GM06990 (cell line): Measurements from ENCODE around the gene OMA1.

Source experiments
- DNase-seq: peaks from one replicate; pipeline ENCODE4 v3.0.0-alpha.2; 2011; ENCODE audit not compliant: insufficient read length; ENCODE audit errors: extremely low read depth
- H3K27me3 ChIP-seq: replicated peaks from 2 replicates; pipeline ENCODE4 v1.6.0; 2011; ENCODE audit warnings: low read length; ENCODE audit not compliant: control insufficient read depth, insufficient read depth
- H3K36me3 ChIP-seq: 2 replicates; pipeline ENCODE4 v1.5.1; 2011; ENCODE audit warnings: low read length; ENCODE audit not compliant: control insufficient read depth, insufficient read depth
- H3K4me3 ChIP-seq: replicated peaks from 2 replicates; pipeline ENCODE4 v1.5.1; 2011; ENCODE audit warnings: low read depth, mild to moderate bottlenecking, control low read depth, low read length
- TF ChIP-seq, protein P1 (sequence below): IDR thresholded peaks from 2 replicates; pipeline ENCODE4 v1.5.1; 2011; ENCODE audit warnings: low read length, control low read depth, mild to moderate bottlenecking, inconsistent platforms; ENCODE audit not compliant: insufficient read depth, poor library complexity, severe bottlenecking

The OMA1 gene

DNA sequence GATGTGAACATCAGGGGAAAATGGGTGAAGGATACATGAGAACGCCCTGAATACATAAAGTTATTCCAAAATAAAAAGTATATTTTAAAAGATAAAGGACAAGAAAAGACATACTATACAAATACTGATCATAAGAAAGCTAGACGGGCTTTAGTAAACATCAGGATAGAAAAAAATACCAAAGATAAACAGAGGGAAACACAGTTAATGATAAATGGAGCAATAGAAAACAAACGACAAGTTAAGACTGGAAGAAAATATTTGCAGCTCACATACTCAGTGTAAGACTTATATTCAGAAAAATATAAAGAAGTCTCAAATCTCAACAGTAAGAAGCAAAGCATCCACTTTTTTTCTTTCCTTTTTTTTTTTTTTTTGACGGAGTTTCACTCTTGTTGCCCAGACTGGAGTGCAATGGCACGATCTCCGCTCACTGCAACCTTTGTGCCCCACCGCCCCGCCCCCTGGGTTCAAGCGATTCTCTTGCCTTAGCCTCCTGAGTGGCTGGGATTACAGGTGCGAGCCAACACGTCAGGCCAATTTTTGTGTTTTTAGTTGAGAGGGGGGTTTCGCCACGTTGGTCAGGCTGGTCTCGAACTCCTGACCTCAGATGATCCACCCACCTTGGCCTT is 94.8 kb downstream of the OMA1 start:
- no peak for DNase-seq
- H3K4me3 ChIP-seq, result no peak overlapping the region
- H3K27me3 ChIP-seq, result no peaks in the 10 kb centered on the region
- TF ChIP-seq, protein P1, sequence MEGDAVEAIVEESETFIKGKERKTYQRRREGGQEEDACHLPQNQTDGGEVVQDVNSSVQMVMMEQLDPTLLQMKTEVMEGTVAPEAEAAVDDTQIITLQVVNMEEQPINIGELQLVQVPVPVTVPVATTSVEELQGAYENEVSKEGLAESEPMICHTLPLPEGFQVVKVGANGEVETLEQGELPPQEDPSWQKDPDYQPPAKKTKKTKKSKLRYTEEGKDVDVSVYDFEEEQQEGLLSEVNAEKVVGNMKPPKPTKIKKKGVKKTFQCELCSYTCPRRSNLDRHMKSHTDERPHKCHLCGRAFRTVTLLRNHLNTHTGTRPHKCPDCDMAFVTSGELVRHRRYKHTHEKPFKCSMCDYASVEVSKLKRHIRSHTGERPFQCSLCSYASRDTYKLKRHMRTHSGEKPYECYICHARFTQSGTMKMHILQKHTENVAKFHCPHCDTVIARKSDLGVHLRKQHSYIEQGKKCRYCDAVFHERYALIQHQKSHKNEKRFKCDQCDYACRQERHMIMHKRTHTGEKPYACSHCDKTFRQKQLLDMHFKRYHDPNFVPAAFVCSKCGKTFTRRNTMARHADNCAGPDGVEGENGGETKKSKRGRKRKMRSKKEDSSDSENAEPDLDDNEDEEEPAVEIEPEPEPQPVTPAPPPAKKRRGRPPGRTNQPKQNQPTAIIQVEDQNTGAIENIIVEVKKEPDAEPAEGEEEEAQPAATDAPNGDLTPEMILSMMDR, result no peak
- no peaks in the 10 kb centered on the region for H3K36me3 ChIP-seq

DNA sequence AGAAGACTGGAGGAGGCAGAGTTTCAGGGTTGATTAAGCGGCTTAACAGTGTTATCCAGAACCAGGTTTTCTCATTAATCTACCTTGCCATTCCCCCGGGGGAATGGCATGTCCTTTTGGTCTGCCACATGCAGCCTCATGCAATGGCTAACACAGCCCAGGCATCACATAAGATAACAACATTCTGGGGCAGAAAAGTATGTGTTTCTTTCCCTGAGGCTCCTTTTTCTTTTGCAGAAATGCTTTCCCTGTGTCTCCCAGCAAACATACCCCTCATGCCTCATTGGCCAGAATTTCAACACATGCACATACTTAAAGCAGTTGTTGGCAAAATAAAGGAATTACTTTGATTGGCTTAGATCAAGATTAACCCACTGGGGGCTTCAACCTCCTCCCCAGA is 98.6 kb downstream of the OMA1 start:
- Histone ChIP-seq H3K4me3 (no peak overlapping the region), H3K27me3 (no peaks in the 10 kb centered on the region), H3K36me3 (no peaks in the 10 kb centered on the region)
- TF ChIP-seq, protein P1, result no peak
- no peak for DNase-seq

DNA sequence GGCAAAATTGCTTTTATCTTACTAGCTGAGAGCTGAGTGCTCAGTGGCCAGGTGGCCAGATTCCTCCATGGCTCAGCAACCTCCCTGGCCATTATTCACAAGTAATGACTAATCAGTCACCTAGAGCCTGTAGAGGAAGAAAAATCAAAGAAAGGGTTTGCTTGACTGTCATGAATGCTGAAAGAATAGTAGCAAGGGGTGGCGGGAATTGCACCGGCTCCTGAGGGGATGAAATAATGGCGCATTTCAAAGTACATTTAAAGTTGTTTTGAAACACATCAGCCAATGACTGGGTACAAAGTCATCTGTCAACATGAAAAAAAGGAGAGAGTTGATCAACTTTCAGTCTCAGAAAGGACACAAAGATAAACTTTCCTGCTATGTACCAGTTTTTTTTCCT is 99.5 kb downstream of the OMA1 start:
- Histone ChIP-seq H3K27me3 (no peaks in the 10 kb centered on the region), H3K36me3 (no peaks in the 10 kb centered on the region), H3K4me3 (no peak overlapping the region)
- TF ChIP-seq, protein P1, result no peak
- no peak for DNase-seq

DNA sequence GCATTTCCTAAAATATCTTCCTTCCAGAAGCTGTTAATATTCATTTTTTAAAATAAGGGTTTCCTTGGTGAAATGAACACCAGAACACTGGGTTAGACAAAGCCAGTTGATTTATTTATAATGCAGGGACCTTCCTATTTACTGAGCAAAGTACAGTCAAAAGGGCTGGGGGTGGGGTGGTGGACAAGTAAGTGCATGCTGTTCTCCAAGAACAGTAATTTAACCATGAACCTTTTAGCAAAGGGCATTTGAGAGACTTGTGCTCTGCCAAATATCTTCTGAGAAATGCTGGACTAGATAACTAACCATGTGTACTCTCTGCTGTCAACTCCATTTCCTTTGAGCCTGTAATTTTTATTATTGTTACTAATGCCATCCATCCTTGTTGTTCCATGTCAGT is 100.2 kb downstream of the OMA1 start:
- Histone ChIP-seq H3K27me3 (no peaks in the 10 kb centered on the region), H3K4me3 (no peak overlapping the region), H3K36me3 (no peaks in the 10 kb centered on the region)
- no peak for DNase-seq
- TF ChIP-seq, protein P1, result no peak

DNA sequence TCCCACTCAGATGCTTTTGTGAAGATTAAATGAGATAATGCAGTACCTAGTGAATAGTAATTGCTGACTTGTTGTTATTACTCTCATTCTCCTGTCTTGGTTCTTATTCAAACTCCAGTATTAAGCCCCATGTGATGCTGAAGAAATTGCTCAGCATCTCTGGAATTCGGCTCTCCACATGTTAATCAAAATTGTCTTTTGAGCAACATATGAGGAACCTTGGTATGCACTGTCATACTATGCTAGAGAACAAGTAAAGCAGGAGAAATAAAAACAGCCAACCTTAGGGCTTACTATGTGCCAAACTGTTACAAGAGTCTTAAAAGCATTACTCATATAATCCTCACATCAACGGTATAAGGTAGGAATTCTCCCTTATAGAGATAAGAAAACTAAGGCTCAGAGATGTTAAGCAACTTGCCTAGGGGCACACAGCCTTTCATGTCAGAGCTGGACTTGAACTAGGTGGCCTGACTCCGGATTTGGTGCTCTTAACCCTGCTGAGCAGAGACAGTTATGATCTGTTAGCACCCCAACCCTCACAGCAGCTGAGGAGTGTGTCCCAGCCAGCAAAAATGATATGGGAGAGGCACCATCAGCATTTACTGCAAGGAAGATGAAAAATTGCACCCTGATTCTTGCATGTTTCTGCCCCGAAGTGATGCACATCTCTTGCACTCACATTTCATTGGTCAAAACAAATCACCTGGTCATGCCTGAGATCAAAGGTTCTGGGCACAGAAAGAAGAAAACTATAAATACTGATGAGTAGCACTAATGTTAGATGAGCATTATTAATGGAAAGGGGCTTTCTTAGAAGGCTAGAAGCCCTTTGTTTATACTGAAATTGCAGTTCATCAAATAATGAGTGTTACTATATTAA is 102.3 kb downstream of the OMA1 start:
- H3K36me3 ChIP-seq, result no peaks in the 10 kb centered on the region
- no peak overlapping the region for H3K4me3 ChIP-seq
- H3K27me3 ChIP-seq, result no peaks in the 10 kb centered on the region
- TF ChIP-seq, protein P1, result no peak
- DNase-seq, result no peak
